GM12873 (cell line): Measurements from ENCODE around the gene ZNF181.
A peak's percentile ranks its signal among the peaks of the same experiment; 100 is the strongest.

Experiments used
- TF ChIP-seq, protein P1 (sequence below): IDR thresholded peaks from 2 replicates; pipeline ENCODE4 v1.5.1; 2012; ENCODE audit warnings: low read depth, mild to moderate bottlenecking, moderate library complexity, low read length, control low read depth; ENCODE audit not compliant: insufficient read depth; ENCODE audit errors: missing control alignments

The ZNF181 gene

DNA sequence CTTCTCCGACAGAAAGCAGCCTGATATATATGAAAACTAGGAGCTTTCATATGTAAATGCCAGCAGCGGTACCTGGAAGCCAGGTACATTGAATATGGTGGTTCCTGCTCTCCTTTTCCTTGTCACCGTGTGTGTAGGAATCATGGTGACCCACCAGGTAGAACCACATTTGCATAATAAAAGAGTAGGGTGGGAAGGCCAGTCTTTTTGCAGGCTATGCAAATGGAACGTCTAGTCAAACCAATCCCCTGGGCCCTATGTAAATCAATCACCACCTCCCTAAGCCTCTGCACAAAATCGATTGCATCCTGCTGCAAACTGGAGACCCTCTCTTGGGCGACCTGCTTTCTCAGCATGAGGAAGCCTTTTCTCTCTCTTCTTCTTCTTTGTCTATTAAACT lies 22.2 kb upstream of the ZNF181 start:
- TF ChIP-seq, protein P1, sequence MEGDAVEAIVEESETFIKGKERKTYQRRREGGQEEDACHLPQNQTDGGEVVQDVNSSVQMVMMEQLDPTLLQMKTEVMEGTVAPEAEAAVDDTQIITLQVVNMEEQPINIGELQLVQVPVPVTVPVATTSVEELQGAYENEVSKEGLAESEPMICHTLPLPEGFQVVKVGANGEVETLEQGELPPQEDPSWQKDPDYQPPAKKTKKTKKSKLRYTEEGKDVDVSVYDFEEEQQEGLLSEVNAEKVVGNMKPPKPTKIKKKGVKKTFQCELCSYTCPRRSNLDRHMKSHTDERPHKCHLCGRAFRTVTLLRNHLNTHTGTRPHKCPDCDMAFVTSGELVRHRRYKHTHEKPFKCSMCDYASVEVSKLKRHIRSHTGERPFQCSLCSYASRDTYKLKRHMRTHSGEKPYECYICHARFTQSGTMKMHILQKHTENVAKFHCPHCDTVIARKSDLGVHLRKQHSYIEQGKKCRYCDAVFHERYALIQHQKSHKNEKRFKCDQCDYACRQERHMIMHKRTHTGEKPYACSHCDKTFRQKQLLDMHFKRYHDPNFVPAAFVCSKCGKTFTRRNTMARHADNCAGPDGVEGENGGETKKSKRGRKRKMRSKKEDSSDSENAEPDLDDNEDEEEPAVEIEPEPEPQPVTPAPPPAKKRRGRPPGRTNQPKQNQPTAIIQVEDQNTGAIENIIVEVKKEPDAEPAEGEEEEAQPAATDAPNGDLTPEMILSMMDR = no peak

DNA sequence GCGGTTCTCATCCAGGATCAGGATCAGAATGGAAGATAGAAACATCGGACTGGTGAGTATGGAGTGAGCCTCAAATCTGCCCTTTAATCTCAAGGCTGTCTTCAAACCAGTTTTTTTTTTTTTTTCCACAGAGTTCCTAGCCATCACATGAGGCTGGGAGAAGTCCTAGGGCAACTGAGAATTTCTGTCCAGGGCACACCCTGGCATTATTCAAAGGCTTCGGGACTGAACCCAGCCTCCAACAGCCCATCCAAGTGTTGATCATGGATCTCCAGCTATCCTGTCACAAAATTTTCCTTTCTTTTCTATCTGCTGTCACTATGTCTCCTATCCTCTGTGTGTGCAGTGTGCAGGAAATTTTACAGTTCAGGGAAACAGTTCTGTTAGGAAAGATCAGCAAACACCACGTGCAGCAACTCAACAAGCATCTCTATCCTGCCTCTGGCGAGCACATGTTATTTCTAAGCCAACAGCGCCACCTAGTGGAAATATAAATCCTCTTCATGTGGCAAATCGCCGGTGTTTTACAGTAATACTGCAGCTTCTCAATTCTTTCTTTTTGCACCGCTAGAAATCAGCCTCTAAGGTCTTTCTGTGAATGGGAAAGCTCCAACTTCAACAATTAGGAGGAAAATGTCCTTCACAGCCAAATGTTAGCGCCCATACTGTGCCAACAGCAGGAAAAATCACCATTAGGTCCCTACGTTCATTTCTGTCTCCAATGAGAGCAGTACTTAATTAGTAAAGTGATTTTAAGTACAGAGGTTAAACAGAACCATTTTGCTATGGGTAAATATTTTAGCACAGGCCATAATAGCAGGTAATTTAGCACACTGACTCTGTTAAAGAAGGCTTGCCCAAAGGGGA lies 21.4 kb upstream of the ZNF181 start:
- TF ChIP-seq, protein P1 = peak; percentile 55

DNA sequence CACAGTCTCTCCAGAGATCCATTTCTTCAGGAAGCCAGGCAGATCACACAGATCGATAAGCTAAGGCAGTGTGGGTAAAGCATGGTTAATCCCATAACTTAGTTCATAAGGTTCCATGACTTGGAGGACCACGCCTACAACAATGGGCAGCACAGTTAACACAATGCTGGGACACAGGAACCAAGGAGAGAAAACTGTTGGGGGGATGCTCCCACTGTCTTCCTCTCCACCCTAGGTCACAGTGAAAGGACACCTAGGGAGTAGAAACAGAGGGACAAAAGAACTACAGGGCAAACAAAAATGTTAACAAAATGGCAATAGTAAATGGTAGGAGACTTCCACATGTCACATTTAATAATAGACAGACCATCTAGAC lies 20.8 kb upstream of the ZNF181 start:
- TF ChIP-seq, protein P1 = no peak

DNA sequence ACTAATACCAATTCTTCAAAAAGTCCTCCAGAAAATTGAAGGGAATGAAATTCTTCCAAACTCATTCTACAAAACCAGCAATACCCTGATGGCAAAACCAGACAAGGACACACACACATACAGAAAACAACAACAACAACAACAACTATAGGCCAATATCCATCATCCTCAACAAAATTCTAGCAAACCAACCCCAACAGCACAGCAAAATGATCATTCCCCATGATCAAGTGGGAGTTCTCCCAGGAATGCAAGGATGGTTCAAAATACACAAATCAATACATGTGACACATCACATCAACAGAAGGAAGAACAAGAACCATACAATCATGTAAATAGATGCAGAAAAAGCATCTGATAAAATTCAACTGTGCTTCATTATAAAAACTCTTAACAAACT lies 18.7 kb upstream of the ZNF181 start:
- TF ChIP-seq, protein P1 = no peak

DNA sequence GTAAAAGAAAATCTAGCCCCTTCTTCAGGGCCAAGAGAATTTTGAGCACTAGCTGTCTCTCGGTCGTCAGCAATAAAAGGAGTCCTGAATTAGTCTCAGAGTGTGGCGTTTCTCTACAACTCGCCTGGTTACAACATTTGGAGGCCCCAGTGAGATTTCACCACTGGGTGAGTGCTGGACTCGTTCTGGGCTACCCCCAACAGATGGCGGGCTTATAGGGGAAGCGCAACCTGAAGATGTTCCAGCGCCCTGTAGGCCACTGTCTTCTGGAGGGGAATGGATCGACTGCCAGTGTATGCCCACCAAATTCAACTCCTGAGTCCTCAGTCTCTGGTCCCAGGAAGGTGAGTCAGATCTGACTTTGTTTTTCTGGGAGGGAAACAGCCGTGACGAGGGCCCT lies 11.7 kb upstream of the ZNF181 start:
- TF ChIP-seq, protein P1 = no peak

DNA sequence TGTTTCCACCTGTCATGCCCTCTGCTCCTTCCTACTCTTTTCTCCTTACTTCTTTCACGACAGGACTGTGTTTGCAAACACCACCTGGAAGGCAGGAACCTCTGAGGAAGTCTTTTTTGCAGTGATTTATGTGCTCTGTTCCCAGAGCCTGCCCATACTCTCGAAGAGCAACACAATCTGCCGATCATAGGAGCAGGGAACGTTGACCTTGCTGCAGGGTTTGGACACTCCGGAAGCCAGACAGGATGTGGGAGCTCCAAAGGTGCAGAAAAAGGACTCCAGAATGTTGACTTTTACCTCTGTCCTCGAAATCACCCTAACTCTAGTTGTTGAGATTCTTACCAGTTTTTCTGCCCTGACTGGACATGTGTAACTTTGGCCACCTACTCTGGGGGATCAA lies 8.6 kb upstream of the ZNF181 start:
- TF ChIP-seq, protein P1 = no peak

DNA sequence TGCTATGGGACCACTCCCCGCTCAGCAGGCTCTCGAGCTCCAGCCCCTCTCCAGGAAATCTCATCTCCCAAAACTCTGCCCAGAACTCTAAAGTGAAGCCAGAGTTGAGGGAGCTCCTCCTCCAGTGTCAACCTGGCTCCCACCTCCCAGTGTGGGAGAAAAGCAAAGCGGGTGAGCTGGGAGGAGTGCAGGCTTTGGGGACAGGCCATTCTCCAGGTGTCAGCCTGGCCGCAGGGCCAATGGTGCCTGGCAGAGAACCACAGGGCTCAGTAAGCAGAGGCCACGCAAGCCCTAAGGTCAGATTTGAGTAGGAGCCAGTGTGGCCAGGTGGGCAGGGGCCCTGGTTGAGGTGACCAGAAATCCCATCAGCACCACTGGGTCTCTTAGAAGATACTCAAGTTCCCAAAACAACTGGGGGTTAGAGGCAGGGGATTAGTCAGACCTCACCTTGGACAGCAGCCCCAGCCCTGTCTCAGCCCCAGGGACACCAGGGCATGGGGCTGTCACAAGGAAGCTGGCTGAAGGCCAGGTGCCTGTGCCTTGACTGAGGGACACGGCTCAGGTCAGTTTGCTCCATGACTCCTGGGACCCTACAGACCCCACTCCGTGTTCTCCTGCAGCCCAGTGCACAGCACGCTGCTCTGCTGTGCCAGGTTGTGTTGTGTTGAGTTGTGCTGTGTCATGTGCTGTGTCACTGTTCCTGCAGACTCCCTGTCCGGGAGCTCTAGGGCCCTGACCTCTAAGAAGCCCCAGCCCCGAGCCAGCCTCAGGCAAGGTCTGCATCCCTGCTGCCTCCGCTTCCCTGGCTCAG lies 2.8 kb upstream of the ZNF181 start:
- TF ChIP-seq, protein P1 = no peak
